Stimulated activated naive CD4-positive, alpha-beta T cell (primary cell): ENCODE results near the gene MACROD2.

Experiments used
- DNase-seq, 6 experiments: peaks; one replicate each; lab custom pipeline; 2025; lab: John Stamatoyannopoulos, UW

Gene MACROD2

GRCh38 chr20:15287329-15287728 lies 1292.0 kb downstream of the MACROD2 start:
- no peak for DNase-seq

GRCh38 chr20:15288106-15288505 lies 1292.8 kb downstream of the MACROD2 start:
- DNase-seq: no peak

GRCh38 chr20:15289337-15289736 lies 1294.0 kb downstream of the MACROD2 start:
- DNase-seq: no peak

- no peak for DNase-seq
Measured at GRCh38 chr20:15292405-15292804, 1297.1 kb downstream of the MACROD2 start.

DNA sequence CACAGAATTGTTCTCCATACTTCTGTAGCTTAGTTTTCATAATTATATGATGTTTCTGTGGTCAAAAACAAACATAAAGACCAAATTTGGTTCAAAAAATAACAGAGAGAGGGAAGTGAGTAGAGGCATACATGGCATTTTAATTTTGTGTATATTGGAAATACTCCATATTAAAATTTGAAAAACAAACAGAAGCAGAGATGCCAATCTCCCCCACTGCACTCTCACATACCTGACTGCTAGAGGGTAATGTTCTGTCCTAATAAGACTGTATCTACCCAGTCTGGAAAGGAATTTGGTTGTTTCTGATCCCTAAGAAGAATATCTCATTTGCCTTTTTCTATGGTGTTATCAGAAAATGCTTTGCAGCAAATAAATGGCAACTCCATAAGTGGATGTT lies 1301.1 kb downstream of the MACROD2 start:
- DNase-seq: no peak

- DNase-seq: no peak
Measured at GRCh38 chr20:15297059-15297875, 1302.0 kb downstream of the MACROD2 start.

DNA sequence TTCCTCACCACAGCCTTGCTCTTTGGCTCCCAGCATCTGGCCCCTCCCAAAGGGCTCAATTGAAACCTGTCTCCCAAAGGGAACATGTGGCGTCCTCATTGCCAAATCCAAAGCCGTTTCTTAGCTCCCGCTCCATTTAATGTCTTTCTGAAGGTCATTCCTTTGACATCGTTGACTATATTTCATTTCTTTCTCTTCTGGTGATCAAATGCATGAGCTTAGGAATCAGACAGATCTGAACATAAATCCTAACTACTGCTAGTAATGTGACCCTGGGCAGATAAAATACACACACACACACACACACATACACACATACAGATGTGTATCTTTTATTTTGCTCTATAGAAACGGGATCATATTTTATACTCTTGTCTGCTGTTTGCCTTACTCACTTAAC lies 1306.8 kb downstream of the MACROD2 start:
- DNase-seq: no peak

- DNase-seq: no peak
Measured at GRCh38 chr20:15310361-15310760, 1315.0 kb downstream of the MACROD2 start.

DNA sequence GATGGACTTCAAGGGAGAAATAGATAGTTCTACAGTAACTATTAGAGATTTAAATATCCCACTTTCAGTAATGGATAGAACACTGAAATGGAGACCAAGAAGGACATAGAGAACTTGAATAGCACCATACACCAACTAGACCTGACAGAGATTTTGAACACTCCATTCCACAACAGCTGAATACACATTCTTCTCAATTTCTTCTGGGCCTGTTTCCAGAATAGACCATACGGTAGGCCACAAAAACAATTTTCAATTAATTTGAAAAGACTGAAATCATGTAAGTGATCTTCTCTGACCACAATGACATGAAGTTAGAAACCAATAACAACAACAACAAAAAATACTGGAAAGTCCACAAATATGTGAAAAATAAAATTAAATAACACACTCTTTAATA lies 1321.2 kb downstream of the MACROD2 start:
- no peak for DNase-seq

- no peak for DNase-seq
Measured at GRCh38 chr20:15317546-15318232, 1322.4 kb downstream of the MACROD2 start.

- DNase-seq: no peak
Measured at GRCh38 chr20:15318682-15319081, 1323.4 kb downstream of the MACROD2 start.

GRCh38 chr20:15319439-15319838 lies 1324.1 kb downstream of the MACROD2 start:
- no peak for DNase-seq

- DNase-seq: no peak
Measured at GRCh38 chr20:15320941-15321340, 1325.6 kb downstream of the MACROD2 start.

DNA sequence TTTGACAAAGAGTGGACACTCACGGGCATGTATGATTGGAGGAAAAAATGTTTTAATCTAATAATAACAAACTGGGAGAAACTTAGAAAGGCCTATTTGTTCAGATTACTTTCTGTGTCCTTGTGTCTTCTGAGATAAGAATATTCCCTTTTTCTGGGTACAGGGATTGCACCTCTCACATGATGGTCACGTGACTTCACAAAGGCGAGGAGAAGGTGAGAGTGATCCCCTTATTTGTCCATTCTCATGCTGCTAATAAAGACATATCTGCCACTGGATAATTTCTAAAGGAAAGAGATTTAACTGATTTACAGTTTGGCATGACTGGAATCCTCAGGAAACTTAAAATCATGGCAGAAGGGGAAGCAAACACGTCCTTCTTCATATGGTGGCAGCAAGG lies 1331.8 kb downstream of the MACROD2 start:
- DNase-seq: no peak

- no peak for DNase-seq
Measured at GRCh38 chr20:15328084-15328483, 1332.8 kb downstream of the MACROD2 start.

DNA sequence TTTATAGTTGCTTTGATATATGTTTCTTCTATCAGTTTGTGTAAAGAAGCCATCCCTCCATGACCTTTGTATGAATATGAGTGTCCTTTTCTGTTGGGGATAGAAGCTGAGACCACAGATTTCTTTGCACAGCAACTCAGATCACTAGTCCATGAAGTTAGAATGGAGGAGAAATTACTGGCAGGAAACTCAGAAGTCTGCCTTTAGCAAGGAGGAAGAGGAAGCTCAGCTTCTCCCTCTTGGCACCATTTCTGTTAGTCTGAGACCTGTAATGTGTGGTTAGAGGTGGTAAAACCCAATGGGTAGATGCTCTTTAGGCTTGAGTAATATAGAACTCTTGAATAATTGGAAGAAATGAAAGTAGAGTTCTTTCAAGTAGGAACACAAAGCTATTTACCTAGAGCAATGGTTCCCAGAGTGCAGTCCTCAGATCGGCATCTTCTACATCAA lies 1337.4 kb downstream of the MACROD2 start:
- DNase-seq: no peak

DNA sequence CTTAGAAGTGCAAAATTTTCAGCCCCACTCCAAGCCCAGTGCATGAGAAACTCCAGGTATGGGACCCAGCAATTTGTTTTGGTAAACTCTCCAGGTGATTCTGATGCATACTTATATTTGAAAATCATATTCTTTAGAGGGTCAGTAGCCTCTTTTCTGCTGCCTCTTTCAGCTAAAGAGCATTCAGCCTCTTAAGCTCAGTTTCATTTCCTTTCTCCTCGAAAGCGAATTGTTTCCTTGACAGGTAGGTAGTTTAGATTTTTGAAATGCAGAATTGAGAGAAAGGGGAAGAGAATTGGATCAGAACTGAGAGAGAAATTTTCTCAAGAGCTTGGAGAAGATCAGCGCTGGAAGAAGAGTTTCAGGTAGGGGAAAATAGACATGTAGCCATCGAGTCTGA lies 1337.9 kb downstream of the MACROD2 start:
- DNase-seq: no peak

DNA sequence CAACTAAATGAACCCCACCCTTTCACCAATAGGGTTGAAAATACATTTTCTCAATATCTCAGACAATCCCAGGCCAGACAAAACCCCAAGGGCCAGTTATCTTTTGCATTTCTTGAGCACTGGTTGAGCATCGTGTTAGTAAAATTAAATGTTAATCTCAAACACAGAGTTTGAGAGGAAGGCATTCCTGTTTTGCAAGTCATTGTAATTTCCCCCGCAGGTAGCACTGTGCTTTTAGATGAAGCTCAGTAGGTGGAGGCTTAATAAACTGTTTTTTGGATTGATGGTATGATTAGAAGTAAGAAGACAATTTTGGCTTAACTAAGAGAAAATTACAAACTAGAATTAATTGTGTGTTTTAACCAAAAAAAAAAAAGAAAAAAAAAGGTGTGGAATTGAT lies 1340.7 kb downstream of the MACROD2 start:
- no peak for DNase-seq

GRCh38 chr20:15336536-15336935 lies 1341.2 kb downstream of the MACROD2 start:
- DNase-seq: no peak

DNA sequence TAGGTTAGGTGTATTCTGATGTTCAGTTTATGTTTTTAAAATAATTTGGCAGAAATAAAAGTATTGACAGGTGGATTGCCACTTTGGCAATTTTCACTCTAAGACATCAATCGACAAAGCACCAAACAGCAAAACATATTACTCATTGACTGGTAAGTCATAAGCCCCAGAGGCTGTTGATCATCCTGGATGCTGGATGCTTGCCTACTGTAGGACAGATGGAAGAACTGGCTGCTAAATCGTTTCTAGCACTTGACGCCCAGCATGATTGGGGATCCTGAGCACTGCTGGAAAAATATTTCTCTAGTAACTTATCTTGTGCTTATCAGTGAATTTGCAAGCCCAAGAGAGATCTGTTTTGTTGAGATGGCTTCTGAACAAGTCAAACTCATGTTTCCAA lies 1343.9 kb downstream of the MACROD2 start:
- DNase-seq: no peak

DNA sequence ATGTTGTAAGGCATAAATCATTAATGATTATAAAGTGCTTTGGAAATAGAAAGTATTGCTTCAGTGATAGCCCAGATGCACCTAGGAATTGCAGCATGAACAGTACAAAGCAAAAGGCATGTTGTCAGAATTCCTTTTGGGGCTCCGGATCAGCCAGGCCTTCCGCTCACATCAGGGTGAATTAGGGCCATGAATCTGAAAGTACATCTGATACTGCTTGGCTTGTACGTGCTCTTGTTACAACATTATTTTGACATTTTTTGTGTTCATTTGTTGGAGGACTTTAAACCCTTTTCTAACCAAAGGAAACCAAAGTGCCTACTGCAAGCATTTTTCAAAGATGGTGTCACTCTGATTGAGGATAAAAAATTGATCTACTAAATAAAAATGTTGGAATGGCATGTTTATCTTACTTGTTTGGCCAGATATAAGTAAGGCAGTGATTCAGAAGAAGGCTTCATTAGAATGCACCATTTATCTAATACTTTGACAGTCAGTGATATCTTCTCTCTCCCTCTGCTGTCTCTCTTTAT lies 1347.7 kb downstream of the MACROD2 start:
- no peak for DNase-seq

- no peak for DNase-seq
Measured at GRCh38 chr20:15345287-15345686, 1350.0 kb downstream of the MACROD2 start.

DNA sequence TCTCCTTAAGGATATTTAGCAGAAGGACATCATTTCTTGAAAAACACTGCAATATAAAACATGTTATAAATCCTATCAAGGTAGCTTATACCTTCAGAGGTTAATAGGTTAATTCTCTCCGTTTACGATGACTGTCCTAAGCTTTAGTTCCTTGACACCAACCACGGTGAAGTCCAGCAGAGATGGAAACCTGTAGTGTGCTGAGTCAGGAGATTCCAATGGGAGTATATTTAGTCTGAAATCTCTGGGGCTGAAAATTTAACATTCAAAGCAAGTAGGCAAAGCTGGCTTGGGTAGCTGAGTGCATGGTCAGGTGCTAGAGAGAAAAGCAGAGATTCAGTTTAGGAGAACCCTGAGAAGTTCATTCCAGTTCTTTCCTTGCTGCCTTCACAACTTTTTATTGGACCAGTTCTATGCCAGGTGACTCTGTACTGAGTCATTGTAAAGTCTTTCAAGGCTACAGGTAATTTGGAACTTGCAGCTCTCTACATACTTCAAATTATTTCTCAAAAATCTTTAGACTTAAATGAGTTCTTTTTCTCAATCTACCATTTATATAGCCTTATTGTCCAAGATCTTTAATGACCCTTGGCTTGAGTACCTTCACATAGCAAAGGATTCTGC lies 1351.5 kb downstream of the MACROD2 start:
- DNase-seq: no peak
